SK-N-SH treated with all-trans-retinoic acid at 6 μM for 48 hours (cell line): Measurements from ENCODE around the gene MUS81.

Source experiments
- OSR1 ChIP-seq: fragments of 250-450 bp; sonication (Bioruptor Pico); IDR thresholded peaks from 2 replicates; pipeline ENCODE4 v1.8.0; 2022; ENCODE audit warnings: moderate library complexity, mild to moderate bottlenecking, inconsistent platforms
- PATZ1 ChIP-seq: fragments of 250-450 bp; sonication (Bioruptor Pico); IDR thresholded peaks from 2 replicates; pipeline ENCODE4 v1.8.0; 2020; ENCODE audit warnings: mild to moderate bottlenecking, moderate library complexity, borderline replicate concordance
- ZFP30 ChIP-seq: fragments of 450-650 bp; formaldehyde crosslinking; IDR thresholded peaks from 2 replicates; pipeline ENCODE4 v1.5.0; 2022; ENCODE audit warnings: mild to moderate bottlenecking, moderate library complexity

- no peak for TF ChIP-seq PATZ1
- TF ChIP-seq OSR1 (CRISPR knock-in tag), result no peak
- TF ChIP-seq ZFP30 (CRISPR knock-in tag), result no peak
Measured at GRCh38 chr11:65814986-65815565, 45.2 kb upstream of the MUS81 start.
